ENCODE data around the gene PNPLA3.
A peak's percentile ranks its signal among the peaks of the same experiment; 100 is the strongest.

Gene PNPLA3

GRCh38 chr22:43968614-43969013 is 45.0 kb downstream of the PNPLA3 start:
- DNase-seq (ENCODE audit: low spot score), result no peak

- DNase-seq (ENCODE audit: low spot score), result no peak
These were observed 45.6 kb downstream of the PNPLA3 start for GRCh38 chr22:43969021-43969878.

GRCh38 chr22:43969989-43970755 is 46.6 kb downstream of the PNPLA3 start:
- no peak for DNase-seq (ENCODE audit: low spot score)

GRCh38 chr22:43971112-43971511 is 47.5 kb downstream of the PNPLA3 start:
- no peak for DNase-seq (ENCODE audit: low spot score)

GRCh38 chr22:43972931-43973462 is 49.4 kb downstream of the PNPLA3 start:
- no peak for DNase-seq (ENCODE audit: low spot score)

- DNase-seq (ENCODE audit: low spot score), result no peak
These were observed 50.5 kb downstream of the PNPLA3 start for GRCh38 chr22:43974028-43974545.

- DNase-seq (ENCODE audit: low spot score), result no peak
These were observed 51.4 kb downstream of the PNPLA3 start for GRCh38 chr22:43975041-43975440.

- DNase-seq (ENCODE audit: low spot score), result no peak
These were observed 53.5 kb downstream of the PNPLA3 start for GRCh38 chr22:43976861-43977795.

GRCh38 chr22:43978558-43978957 is 55.0 kb downstream of the PNPLA3 start:
- no peak for DNase-seq (ENCODE audit: low spot score)

GRCh38 chr22:43980579-43980978 is 57.0 kb downstream of the PNPLA3 start:
- DNase-seq (ENCODE audit: low spot score), result no peak

GRCh38 chr22:43980996-43981395 is 57.4 kb downstream of the PNPLA3 start:
- DNase-seq (ENCODE audit: low spot score), result no peak

GRCh38 chr22:43983808-43984207 is 60.2 kb downstream of the PNPLA3 start:
- DNase-seq (ENCODE audit: low spot score), result no peak

GRCh38 chr22:43985532-43985931 is 61.9 kb downstream of the PNPLA3 start:
- peak; percentile 59 for DNase-seq (ENCODE audit: low spot score)

- no peak for DNase-seq (ENCODE audit: low spot score)
These were observed 64.7 kb downstream of the PNPLA3 start for GRCh38 chr22:43988116-43988820.

- DNase-seq (ENCODE audit: low spot score), result no peak
These were observed 65.4 kb downstream of the PNPLA3 start for GRCh38 chr22:43988960-43989359.

- DNase-seq (ENCODE audit: low spot score), result no peak
These were observed 66.4 kb downstream of the PNPLA3 start for GRCh38 chr22:43990044-43990443.

GRCh38 chr22:43991316-43992020 is 67.9 kb downstream of the PNPLA3 start:
- DNase-seq (ENCODE audit: low spot score), result no peak

- DNase-seq (ENCODE audit: low spot score), result no peak
These were observed 68.8 kb downstream of the PNPLA3 start for GRCh38 chr22:43992331-43992821.

GRCh38 chr22:43993072-43993760 is 69.6 kb downstream of the PNPLA3 start:
- DNase-seq (ENCODE audit: low spot score), result peak; percentile 27

Data from globus pallidus (tissue), 1 donor.